ENCODE measurements around the gene NLGN3. TPM values are rescaled to one million over a fixed set of nuclear protein-coding genes. Genes with fewer than 3 reads are reported as not detected.

The NLGN3 gene
- 1 to 10 TPM in 1 of 3 donors, under 1 TPM in 2; under 0.01 to 1.0 (median 0.32) TPM for total RNA-seq

- Histone ChIP-seq H3K27me3 (peaks cover 0 to 66% of the 10 kb centered on the region in 2 donors), H3K27ac (no peak within 1 kb of the TSS), H3K4me1 (peaks cover 0 to 3% of the 10 kb centered on the region in 2 donors), H3K36me3 (no peaks in the 10 kb centered on the region), H3K9me3 (no peaks in the 10 kb centered on the region), H3K4me3 (peak within 1 kb of the TSS; percentile 17 to 52 (median 34))
- no peak for DNase-seq (ENCODE audit: low spot score in 2 of 2)
- TF ChIP-seq POLR2A (IDR thresholded peaks at IDR 0.05) (no peak), POLR2AphosphoS5 (IDR thresholded peaks at IDR 0.05) (no peak)
- TF ChIP-seq, protein P1, sequence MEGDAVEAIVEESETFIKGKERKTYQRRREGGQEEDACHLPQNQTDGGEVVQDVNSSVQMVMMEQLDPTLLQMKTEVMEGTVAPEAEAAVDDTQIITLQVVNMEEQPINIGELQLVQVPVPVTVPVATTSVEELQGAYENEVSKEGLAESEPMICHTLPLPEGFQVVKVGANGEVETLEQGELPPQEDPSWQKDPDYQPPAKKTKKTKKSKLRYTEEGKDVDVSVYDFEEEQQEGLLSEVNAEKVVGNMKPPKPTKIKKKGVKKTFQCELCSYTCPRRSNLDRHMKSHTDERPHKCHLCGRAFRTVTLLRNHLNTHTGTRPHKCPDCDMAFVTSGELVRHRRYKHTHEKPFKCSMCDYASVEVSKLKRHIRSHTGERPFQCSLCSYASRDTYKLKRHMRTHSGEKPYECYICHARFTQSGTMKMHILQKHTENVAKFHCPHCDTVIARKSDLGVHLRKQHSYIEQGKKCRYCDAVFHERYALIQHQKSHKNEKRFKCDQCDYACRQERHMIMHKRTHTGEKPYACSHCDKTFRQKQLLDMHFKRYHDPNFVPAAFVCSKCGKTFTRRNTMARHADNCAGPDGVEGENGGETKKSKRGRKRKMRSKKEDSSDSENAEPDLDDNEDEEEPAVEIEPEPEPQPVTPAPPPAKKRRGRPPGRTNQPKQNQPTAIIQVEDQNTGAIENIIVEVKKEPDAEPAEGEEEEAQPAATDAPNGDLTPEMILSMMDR (IDR thresholded peaks at IDR 0.05) = no peak
- intact Hi-C loops (cut with DNase I; ENCODE audit: low total_unique reads) = no loop called here
Observed at GRCh38 chrX:71144651-71145050, at the start of gene NLGN3. TSS of gene NLGN3 (plus strand) at chrX:71144841. CDS start at chrX:71147750, 2,909 bp downstream.

DNA sequence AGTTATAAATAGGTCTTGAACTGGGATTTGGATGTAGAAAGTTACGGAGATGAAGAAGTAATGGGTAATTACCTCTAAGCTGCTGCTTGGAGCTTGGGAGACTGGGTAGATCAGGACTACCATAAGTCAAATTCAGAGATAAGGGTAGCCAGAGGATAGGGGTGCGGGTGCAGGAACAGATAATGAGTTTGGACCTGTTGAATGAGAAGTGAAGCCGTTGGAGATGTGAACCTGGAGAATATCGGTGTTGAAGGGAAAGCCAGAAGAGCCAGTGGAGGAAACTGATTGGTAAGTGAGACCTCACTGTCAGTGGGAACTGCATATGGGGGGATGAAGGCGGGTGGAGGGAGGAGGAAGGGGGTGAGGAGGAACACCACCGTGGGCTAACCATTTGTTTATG is 49.6 kb upstream of the NLGN3 start:
- no peaks in the 10 kb centered on the region for H3K36me3 ChIP-seq
- TF ChIP-seq, protein P1 (IDR thresholded peaks at IDR 0.05) = no peak
- TF ChIP-seq POLR2A (IDR thresholded peaks at IDR 0.05) = no peak
- TF ChIP-seq POLR2AphosphoS5 (IDR thresholded peaks at IDR 0.05) = no peak
- H3K27me3 ChIP-seq = peaks cover 0 to 52% of the 10 kb centered on the region in 2 donors
- peak overlapping the region; percentile 56 to 73 (median 62) for H3K4me3 ChIP-seq
- H3K4me1 ChIP-seq = no peaks in the 10 kb centered on the region
- intact Hi-C loops (cut with DNase I; ENCODE audit: low total_unique reads) = no loop called here
- no peak for DNase-seq (ENCODE audit: low spot score in 2 of 2)
- H3K27ac ChIP-seq = peak overlapping the region in 1 of 2 donors; percentile 80
- H3K9me3 ChIP-seq = no peaks in the 10 kb centered on the region

GRCh38 chrX:71095555-71095980 is 49.1 kb upstream of the NLGN3 start, which contains the start of gene FOXO4:
TSS of gene FOXO4 (plus strand) at chrX:71095851. CDS start at chrX:71096529, 678 bp downstream.
- peak within 1 kb of the TSS; percentile 56 to 73 (median 62) for H3K4me3 ChIP-seq
- TF ChIP-seq POLR2A (IDR thresholded peaks at IDR 0.05) (peak; percentile 23), POLR2AphosphoS5 (IDR thresholded peaks at IDR 0.05) (peak in 1 of 3 donors; percentile 43)
- TF ChIP-seq, protein P1 (IDR thresholded peaks at IDR 0.05) = no peak

GRCh38 chrX:71095981-71096759 is 48.5 kb upstream of the NLGN3 start:
- peak overlapping the region; percentile 80 to 85 for H3K27ac ChIP-seq
- H3K4me1 ChIP-seq = no peaks in the 10 kb centered on the region
- H3K4me3 ChIP-seq = peak overlapping the region; percentile 56 to 73 (median 62)
- no peaks in the 10 kb centered on the region for H3K36me3 ChIP-seq
- no peak for TF ChIP-seq POLR2A (IDR thresholded peaks at IDR 0.05)
- TF ChIP-seq, protein P1 (IDR thresholded peaks at IDR 0.05) = no peak
- no peak for TF ChIP-seq POLR2AphosphoS5 (IDR thresholded peaks at IDR 0.05)
- H3K9me3 ChIP-seq = no peaks in the 10 kb centered on the region
- intact Hi-C loops (cut with DNase I; ENCODE audit: low total_unique reads) = no loop called here
- H3K27me3 ChIP-seq = peaks cover 0 to 56% of the 10 kb centered on the region in 2 donors
- DNase-seq (ENCODE audit: low spot score in 2 of 2) = peak in 1 of 2 donors; percentile 56

More at GRCh38 chrX:71095555-71095980, 49.1 kb upstream of the NLGN3 start, which contains the start of gene FOXO4:
- no peaks in the 10 kb centered on the region for H3K36me3 ChIP-seq
- peak within 1 kb of the TSS; percentile 80 to 85 for H3K27ac ChIP-seq
- DNase-seq (ENCODE audit: low spot score in 2 of 2) = peak; percentile 84 to 89
- peaks cover 0 to 50% of the 10 kb centered on the region in 2 donors for H3K27me3 ChIP-seq
- no peaks in the 10 kb centered on the region for H3K4me1 ChIP-seq
- intact Hi-C loops (cut with DNase I; ENCODE audit: low total_unique reads) = no loop called here
- H3K9me3 ChIP-seq = no peaks in the 10 kb centered on the region

- H3K27me3 ChIP-seq = peaks cover 0 to 61% of the 10 kb centered on the region in 2 donors
- no peaks in the 10 kb centered on the region for H3K36me3 ChIP-seq
- no peaks in the 10 kb centered on the region for H3K9me3 ChIP-seq
- peak overlapping the region; percentile 56 to 73 (median 62) for H3K4me3 ChIP-seq
- peak overlapping the region; percentile 80 to 85 for H3K27ac ChIP-seq
- no peaks in the 10 kb centered on the region for H3K4me1 ChIP-seq
- intact Hi-C loops (cut with DNase I; ENCODE audit: low total_unique reads) = no loop called here
- DNase-seq (ENCODE audit: low spot score in 2 of 2) = no peak
- no peak for TF ChIP-seq POLR2AphosphoS5 (IDR thresholded peaks at IDR 0.05)
Observed at GRCh38 chrX:71096760-71097032, 47.9 kb upstream of the NLGN3 start.
